A549 (cell line): ENCODE data around the gene HSCB.

Source experiments
- BCL3 ChIP-seq: fragments of >200 bp; sonication (Bioruptor Twin); formaldehyde crosslinking; IDR thresholded peaks from 3 replicates; pipeline ENCODE4 v1.6.1; 2016
- BHLHE40 ChIP-seq: IDR thresholded peaks from 2 replicates; pipeline ENCODE4 v1.6.1; 2012; ENCODE audit warnings: low read depth, low read length, inconsistent platforms
- CHD2 ChIP-seq: fragments of 150-350 bp; IDR thresholded peaks from 2 replicates; pipeline ENCODE4 v1.6.1; 2014; ENCODE audit warnings: low read length; ENCODE audit not compliant: partially characterized antibody
- CTCF ChIP-seq: fragments of >200 bp; sonication (Bioruptor Twin); formaldehyde crosslinking; IDR thresholded peaks from 3 replicates; pipeline ENCODE4 v1.5.1; 2016
- EP300 ChIP-seq, 2 experiments: fragments of >200 bp; sonication (Bioruptor Twin); formaldehyde crosslinking; IDR thresholded peaks; 2 replicates in 1 of 2; 3 replicates in 1 of 2; pipeline ENCODE4 v1.6.1; 2016 to 2017
- FOSL2 ChIP-seq, 2 experiments: fragments of 450-650 bp in 1 of 2; fragments of >200 bp in 1 of 2; sonication (Bioruptor Twin) in 1 of 2; formaldehyde crosslinking; IDR thresholded peaks; 2 replicates each; pipeline versions ENCODE4 v1.5.0 to v1.6.1; 2016 to 2020; ENCODE audit warnings: mild to moderate bottlenecking in 1 of 2, moderate library complexity in 1 of 2
- HOXB13 ChIP-seq: fragments of 250-450 bp; sonication (Bioruptor Pico); IDR thresholded peaks from 2 replicates; pipeline ENCODE4 v1.5.0; 2020; ENCODE audit warnings: low read depth, mild to moderate bottlenecking, moderate library complexity
- KDM1A ChIP-seq: fragments of 200-600 bp; sonication (generic); IDR thresholded peaks from 2 replicates; pipeline ENCODE4 v1.6.1; 2016; ENCODE audit warnings: low read depth, mild to moderate bottlenecking
- RCOR1 ChIP-seq: fragments of 150-350 bp; IDR thresholded peaks from 2 replicates; pipeline ENCODE4 v1.6.1; 2014; ENCODE audit warnings: antibody characterized with exemption, low read length, low read depth
- REST ChIP-seq: fragments of 200-600 bp; sonication (generic); IDR thresholded peaks from 2 replicates; pipeline ENCODE4 v1.6.1; 2016; ENCODE audit warnings: antibody characterized with exemption, mild to moderate bottlenecking, moderate library complexity
- ZC3H11A ChIP-seq: fragments of 450-650 bp; IDR thresholded peaks from 2 replicates; pipeline ENCODE4 v1.6.1; 2014; ENCODE audit warnings: antibody characterized with exemption, mild to moderate bottlenecking
- ZFP36 ChIP-seq: fragments of 450-650 bp; IDR thresholded peaks from 2 replicates; pipeline ENCODE4 v1.6.1; 2014; ENCODE audit warnings: borderline replicate concordance; ENCODE audit not compliant: partially characterized antibody

DNA sequence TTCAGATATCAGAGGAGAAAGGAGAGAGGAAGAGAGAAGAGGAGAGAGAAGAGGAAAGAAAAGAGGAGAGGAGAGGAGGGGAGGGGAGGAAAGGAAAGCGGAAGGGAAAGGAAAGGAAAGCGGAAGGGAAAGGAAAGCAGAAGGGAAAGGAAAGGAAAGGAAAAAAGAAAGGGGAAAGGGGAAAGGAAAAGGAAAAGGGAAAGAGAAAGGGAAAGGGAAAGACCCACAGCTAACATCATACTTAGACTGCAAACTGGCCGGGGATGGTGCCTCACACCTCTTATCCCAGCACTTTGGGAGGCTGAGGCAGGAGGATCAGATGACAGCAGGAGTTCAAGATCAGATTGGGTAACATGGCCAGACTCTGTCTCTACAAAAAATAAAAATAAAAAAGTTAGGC lies 11.7 kb upstream of the HSCB start:
- no peak for TF ChIP-seq REST
- TF ChIP-seq ZFP36 = no peak
- TF ChIP-seq CHD2 = no peak
- no peak for TF ChIP-seq CTCF
- TF ChIP-seq HOXB13 (CRISPR knock-in tag) = no peak
- no peak for TF ChIP-seq ZC3H11A
- TF ChIP-seq BCL3 = no peak
- no peak for TF ChIP-seq EP300 (IDR thresholded peaks at IDR 0.05)
- TF ChIP-seq BHLHE40 = no peak
- no peak for TF ChIP-seq RCOR1
- no peak for TF ChIP-seq KDM1A
- TF ChIP-seq FOSL2 (IDR thresholded peaks at IDR 0.05) = no peak
- TF ChIP-seq FOSL2 (CRISPR knock-in tag; IDR thresholded peaks at IDR 0.05) = no peak
